Chondrocyte (in vitro differentiated cells): ENCODE measurements around the gene METTL25B. TPM values are rescaled to one million over a fixed set of nuclear protein-coding genes. Genes with fewer than 3 reads are reported as not detected.

ENCODE experiments used
- DNase-seq: peaks from one replicate; pipeline ENCODE4 v3.0.0; 2021; ENCODE audit warnings: mixed read lengths, low spot score
- H3K27ac Mint-ChIP-seq: one replicate; pipeline ENCODE4 v1.8.0; 2021; ENCODE audit warnings: mild to moderate bottlenecking, moderate library complexity, mixed read lengths; ENCODE audit not compliant: unreplicated experiment
- H3K27me3 Mint-ChIP-seq: 2 replicates; pipeline ENCODE4 v1.8.0; 2021; ENCODE audit warnings: low read depth, mixed read lengths
- H3K36me3 Mint-ChIP-seq: 2 replicates; pipeline ENCODE4 v1.8.0; 2021; ENCODE audit warnings: low read depth, mixed read lengths
- H3K4me1 Mint-ChIP-seq: 2 replicates; pipeline ENCODE4 v1.8.0; 2021; ENCODE audit warnings: low read depth, mild to moderate bottlenecking, mixed read lengths
- H3K4me3 Mint-ChIP-seq: one replicate; pipeline ENCODE4 v1.8.0; 2021; ENCODE audit warnings: mild to moderate bottlenecking, moderate library complexity, mixed read lengths; ENCODE audit not compliant: unreplicated experiment
- H3K9me3 Mint-ChIP-seq: 2 replicates; pipeline ENCODE4 v1.8.0; 2021; ENCODE audit warnings: low read depth, mixed read lengths
- CTCF ChIP-seq: fragments of 200-600 bp; sonication (generic); IDR thresholded peaks from 2 replicates; pipeline ENCODE4 v1.5.0; 2021; ENCODE audit warnings: antibody characterized with exemption, mild to moderate bottlenecking, moderate library complexity
- total RNA-seq: library from RNA; stranded (reverse); gene quantifications from 3 replicates; pipeline ENCODE4 v1.2.1, GENCODE V29; 2021

METTL25B gene
- total RNA-seq, 1 donor from 2014 or later = 11.4 TPM

GRCh38 chr1:156738407-156738806 is 10.1 kb downstream of the METTL25B start:
- Mint-ChIP-seq H3K4me1 (peaks cover 22% of the 10 kb centered on the region), H3K27ac (no peak overlapping the region), H3K36me3 (peaks cover 3% of the 10 kb centered on the region), H3K9me3 (no peaks in the 10 kb centered on the region), H3K27me3 (no peaks in the 10 kb centered on the region), H3K4me3 (no peak overlapping the region)
- DNase-seq = no peak
- TF ChIP-seq CTCF = no peak

GRCh38 chr1:156738916-156739315 is 10.6 kb downstream of the METTL25B start:
- Mint-ChIP-seq H3K27ac (no peak overlapping the region), H3K36me3 (peaks cover 7% of the 10 kb centered on the region)
- no peak for TF ChIP-seq CTCF

GRCh38 chr1:156740237-156740740 is 12.0 kb downstream of the METTL25B start:
- no peaks in the 10 kb centered on the region for H3K9me3 Mint-ChIP-seq
- H3K27ac Mint-ChIP-seq = peak overlapping the region; percentile 84
- peaks cover 14% of the 10 kb centered on the region for H3K36me3 Mint-ChIP-seq
- peaks cover 25% of the 10 kb centered on the region for H3K4me1 Mint-ChIP-seq
- H3K4me3 Mint-ChIP-seq = peak overlapping the region; percentile 99
- DNase-seq = no peak
- H3K27me3 Mint-ChIP-seq = no peaks in the 10 kb centered on the region
- no peak for TF ChIP-seq CTCF

More at GRCh38 chr1:156738916-156739315, 10.6 kb downstream of the METTL25B start:
- no peak overlapping the region for H3K4me3 Mint-ChIP-seq
- no peaks in the 10 kb centered on the region for H3K9me3 Mint-ChIP-seq
- DNase-seq = no peak
- H3K27me3 Mint-ChIP-seq = no peaks in the 10 kb centered on the region
- H3K4me1 Mint-ChIP-seq = peaks cover 22% of the 10 kb centered on the region

- no peaks in the 10 kb centered on the region for H3K27me3 Mint-ChIP-seq
- peaks cover 16% of the 10 kb centered on the region for H3K36me3 Mint-ChIP-seq
- DNase-seq = no peak
- H3K4me1 Mint-ChIP-seq = peaks cover 31% of the 10 kb centered on the region
- no peak for TF ChIP-seq CTCF
- H3K27ac Mint-ChIP-seq = peak within 1 kb of the TSS; percentile 98
- no peaks in the 10 kb centered on the region for H3K9me3 Mint-ChIP-seq
- H3K4me3 Mint-ChIP-seq = peak within 1 kb of the TSS; percentile 99
Measured at GRCh38 chr1:156740741-156741480, 12.6 kb downstream of the METTL25B start, which contains the start of gene MRPL24. Gene MRPL24 (minus strand): TSS chr1:156741088. CDS start chr1:156738704, 2,384 bp downstream.

- DNase-seq = no peak
- Mint-ChIP-seq H3K4me3 (peak overlapping the region; percentile 67), H3K27me3 (no peaks in the 10 kb centered on the region), H3K9me3 (no peaks in the 10 kb centered on the region), H3K36me3 (peaks cover 16% of the 10 kb centered on the region), H3K27ac (peak overlapping the region; percentile 98), H3K4me1 (peaks cover 38% of the 10 kb centered on the region)
- no peak for TF ChIP-seq CTCF
Measured at GRCh38 chr1:156741481-156741983, 13.3 kb downstream of the METTL25B start.
